Hepatocyte (in vitro differentiated cells): ENCODE results near the gene CDCA7L. TPM values are rescaled to one million over a fixed set of nuclear protein-coding genes. Genes with fewer than 3 reads are reported as not detected.

Experiments used
- DNase-seq: peaks from one replicate; pipeline ENCODE4 v3.0.0-alpha.2; 2016; ENCODE audit warnings: low spot score
- H2AFZ ChIP-seq: fragments of 200-600 bp; sonication (generic); 2 replicates; pipeline ENCODE4 v1.6.0; 2016; ENCODE audit warnings: antibody characterized with exemption, mild to moderate bottlenecking
- H3K27ac ChIP-seq: fragments of 200-600 bp; sonication (generic); 2 replicates; pipeline ENCODE4 v1.5.1; 2016; ENCODE audit warnings: mild to moderate bottlenecking
- H3K27me3 ChIP-seq: fragments of 200-600 bp; sonication (generic); 2 replicates; pipeline ENCODE4 v1.6.1; 2016
- H3K36me3 ChIP-seq: fragments of 200-600 bp; sonication (generic); replicated peaks from 2 replicates; pipeline ENCODE4 v1.5.1; 2016; ENCODE audit warnings: low read depth; ENCODE audit not compliant: insufficient read depth
- H3K4me1 ChIP-seq: fragments of 200-600 bp; sonication (generic); 2 replicates; pipeline ENCODE4 v1.5.1; 2016; ENCODE audit warnings: mild to moderate bottlenecking, moderate library complexity; ENCODE audit not compliant: insufficient read depth
- H3K4me2 ChIP-seq: fragments of 200-600 bp; sonication (generic); 2 replicates; pipeline ENCODE4 v1.6.0; 2016
- H3K4me3 ChIP-seq: fragments of 200-600 bp; sonication (generic); 2 replicates; pipeline ENCODE4 v1.5.1; 2016; ENCODE audit warnings: mild to moderate bottlenecking
- H3K79me2 ChIP-seq: fragments of 200-600 bp; sonication (generic); 2 replicates; pipeline ENCODE4 v1.6.0; 2017; ENCODE audit warnings: mild to moderate bottlenecking
- H3K9me2 ChIP-seq: fragments of 200-600 bp; sonication (generic); replicated peaks from 2 replicates; pipeline ENCODE4 v1.6.0; 2017; ENCODE audit warnings: mild to moderate bottlenecking; ENCODE audit not compliant: insufficient read depth
- H3K9me3 ChIP-seq: fragments of 200-600 bp; sonication (generic); 2 replicates; pipeline ENCODE4 v1.5.1; 2016; ENCODE audit warnings: low read depth, mild to moderate bottlenecking
- H4K20me1 ChIP-seq: fragments of 200-600 bp; sonication (generic); 2 replicates; pipeline ENCODE4 v1.6.0; 2016; ENCODE audit warnings: mild to moderate bottlenecking; ENCODE audit not compliant: insufficient read depth, poor library complexity, severe bottlenecking
- EZH2 ChIP-seq: fragments of 200-600 bp; sonication (generic); IDR thresholded peaks from 2 replicates; pipeline ENCODE4 v1.6.1; 2016; ENCODE audit warnings: antibody characterized with exemption, mild to moderate bottlenecking, borderline replicate concordance
- EZH2phosphoT487 ChIP-seq: fragments of 200-600 bp; sonication (generic); IDR thresholded peaks from one replicate; pipeline ENCODE4 v1.6.1; 2018; ENCODE audit warnings: antibody characterized with exemption, mild to moderate bottlenecking, low read depth, moderate library complexity; ENCODE audit not compliant: unreplicated experiment, severe bottlenecking
- WGBS: methylation state at CpG from one replicate; pipeline ENCODE4 v1.1.6; 2016; ENCODE audit warnings: low lambda C conversion rate; ENCODE audit errors: missing lambda C conversion rate; 5-methylcytosine and 5-hydroxymethylcytosine counted together
- polyA plus RNA-seq: library from polyadenylated mRNA; unstranded; fragments of >200 nt; fragmentation: Nextera tagmentation; extraction: Ambion mirVana; gene quantifications from 2 replicates; pipeline ENCODE4 v1.2.1, GENCODE V29; 2016
- total RNA-seq: library from RNA; depleted of rRNA; stranded (reverse); fragments of >200 nt; gene quantifications from 2 replicates; pipeline ENCODE4 v1.2.3, GENCODE V29; 2014
- TF ChIP-seq, protein P1 (sequence below): fragments of 200-600 bp; sonication (generic); IDR thresholded peaks from 2 replicates; pipeline ENCODE4 v1.5.1; 2016; ENCODE audit warnings: antibody characterized with exemption, mild to moderate bottlenecking; ENCODE audit not compliant: poor library complexity

The CDCA7L gene
- total and polyA plus RNA-seq, 2 experiments from 2014 or later, result 4.5 to 13.0 TPM

- WGBS, result 47% methylated on average over 1 of the region's 1 CpG
- Histone ChIP-seq H3K36me3 (no peaks in the 10 kb centered on the region), H3K27me3 (peaks cover 10% of the 10 kb centered on the region), H3K27ac (no peak overlapping the region), H3K9me3 (no peaks in the 10 kb centered on the region), H3K4me3 (no peak overlapping the region), H3K9me2 (no peaks in the 10 kb centered on the region), H2AFZ (no peak overlapping the region), H3K4me2 (no peak overlapping the region), H3K79me2 (no peaks in the 10 kb centered on the region), H4K20me1 (no peaks in the 10 kb centered on the region), H3K4me1 (no peaks in the 10 kb centered on the region)
- TF ChIP-seq, protein P1, sequence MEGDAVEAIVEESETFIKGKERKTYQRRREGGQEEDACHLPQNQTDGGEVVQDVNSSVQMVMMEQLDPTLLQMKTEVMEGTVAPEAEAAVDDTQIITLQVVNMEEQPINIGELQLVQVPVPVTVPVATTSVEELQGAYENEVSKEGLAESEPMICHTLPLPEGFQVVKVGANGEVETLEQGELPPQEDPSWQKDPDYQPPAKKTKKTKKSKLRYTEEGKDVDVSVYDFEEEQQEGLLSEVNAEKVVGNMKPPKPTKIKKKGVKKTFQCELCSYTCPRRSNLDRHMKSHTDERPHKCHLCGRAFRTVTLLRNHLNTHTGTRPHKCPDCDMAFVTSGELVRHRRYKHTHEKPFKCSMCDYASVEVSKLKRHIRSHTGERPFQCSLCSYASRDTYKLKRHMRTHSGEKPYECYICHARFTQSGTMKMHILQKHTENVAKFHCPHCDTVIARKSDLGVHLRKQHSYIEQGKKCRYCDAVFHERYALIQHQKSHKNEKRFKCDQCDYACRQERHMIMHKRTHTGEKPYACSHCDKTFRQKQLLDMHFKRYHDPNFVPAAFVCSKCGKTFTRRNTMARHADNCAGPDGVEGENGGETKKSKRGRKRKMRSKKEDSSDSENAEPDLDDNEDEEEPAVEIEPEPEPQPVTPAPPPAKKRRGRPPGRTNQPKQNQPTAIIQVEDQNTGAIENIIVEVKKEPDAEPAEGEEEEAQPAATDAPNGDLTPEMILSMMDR, result no peak
- TF ChIP-seq EZH2phosphoT487 (no peak), EZH2 (no peak)
- DNase-seq, result no peak
Measured at GRCh38 chr7:21966271-21966670, 20.6 kb upstream of the CDCA7L start.

- Histone ChIP-seq H3K9me2 (no peaks in the 10 kb centered on the region), H3K36me3 (no peaks in the 10 kb centered on the region), H3K4me1 (no peaks in the 10 kb centered on the region), H3K27ac (no peak overlapping the region), H3K4me3 (no peak overlapping the region), H2AFZ (no peak overlapping the region), H3K4me2 (no peak overlapping the region), H3K27me3 (peaks cover 10% of the 10 kb centered on the region), H4K20me1 (no peaks in the 10 kb centered on the region), H3K79me2 (no peaks in the 10 kb centered on the region), H3K9me3 (no peaks in the 10 kb centered on the region)
- WGBS, result 38% methylated on average over 1 of the region's 1 CpG
- DNase-seq, result peak; percentile 18
- TF ChIP-seq, protein P1, result no peak
- TF ChIP-seq EZH2 (no peak), EZH2phosphoT487 (no peak)
Measured at GRCh38 chr7:21965291-21965690, 19.6 kb upstream of the CDCA7L start.

- Histone ChIP-seq H3K9me2 (no peaks in the 10 kb centered on the region), H2AFZ (no peak overlapping the region), H3K27ac (no peak overlapping the region), H3K4me2 (no peak overlapping the region), H3K27me3 (peaks cover 10% of the 10 kb centered on the region), H3K79me2 (no peaks in the 10 kb centered on the region), H3K36me3 (no peaks in the 10 kb centered on the region), H4K20me1 (no peaks in the 10 kb centered on the region), H3K9me3 (no peaks in the 10 kb centered on the region), H3K4me3 (no peak overlapping the region), H3K4me1 (no peaks in the 10 kb centered on the region)
- TF ChIP-seq, protein P1, result no peak
- no peak for DNase-seq
- WGBS, result 60% methylated on average over 9 of the region's 9 CpGs
Measured at GRCh38 chr7:21962677-21963076, 17.0 kb upstream of the CDCA7L start.

- peak; percentile 26 for DNase-seq
- Histone ChIP-seq H3K4me2 (no peak overlapping the region), H3K27me3 (peaks cover 10% of the 10 kb centered on the region), H3K79me2 (no peaks in the 10 kb centered on the region), H3K36me3 (no peaks in the 10 kb centered on the region), H2AFZ (no peak overlapping the region), H3K4me1 (no peaks in the 10 kb centered on the region), H3K9me3 (no peaks in the 10 kb centered on the region), H3K9me2 (no peaks in the 10 kb centered on the region), H4K20me1 (no peaks in the 10 kb centered on the region), H3K4me3 (no peak overlapping the region), H3K27ac (no peak overlapping the region)
- WGBS, result 79% methylated on average over 3 of the region's 3 CpGs
- TF ChIP-seq, protein P1, result no peak
- TF ChIP-seq EZH2phosphoT487 (no peak), EZH2 (no peak)
Measured at GRCh38 chr7:21960922-21961321, 15.2 kb upstream of the CDCA7L start.
